AG04450 (cell line): ENCODE measurements around the gene CABLES2. TPM values are rescaled to one million over a fixed set of nuclear protein-coding genes. Genes with fewer than 3 reads are reported as not detected.

Experiments used
- CTCF ChIA-PET: fragments of 300-600, 350-600 bp; formaldehyde crosslinking; extraction: SDS; loops from one replicate; lab custom pipeline; 2022; ENCODE audit warnings: antibody characterized with exemption, inconsistent platforms; lab: Charles Lee
- POLR2A ChIA-PET: fragments of 350-600 bp; formaldehyde crosslinking; extraction: SDS; loops from one replicate; lab custom pipeline; 2021; ENCODE audit warnings: antibody characterized with exemption, inconsistent platforms; lab: Yijun Ruan, JAX
- DNase-seq: peaks from one replicate; pipeline ENCODE4 v3.0.0-alpha.2; 2011; ENCODE audit warnings: low read depth, low spot score
- H3K27ac ChIP-seq: one replicate; pipeline ENCODE4 v1.5.1; 2012; ENCODE audit warnings: low read depth, low read length, control low read depth
- H3K27me3 ChIP-seq: one replicate; pipeline ENCODE4 v1.6.0; 2012; ENCODE audit warnings: low read length; ENCODE audit not compliant: control insufficient read depth, insufficient read depth
- H3K4me3 ChIP-seq: 2 replicates; pipeline ENCODE4 v1.5.1; 2011; ENCODE audit warnings: mild to moderate bottlenecking, low read depth, low read length, control low read depth
- H3K9me3 ChIP-seq: 2 replicates; pipeline ENCODE4 v1.5.1; 2012; ENCODE audit warnings: low read length; ENCODE audit not compliant: control insufficient read depth, insufficient read depth
- polyA plus RNA-seq: library from polyadenylated mRNA; depleted of rRNA; stranded (reverse); fragments of >200 nt; gene quantifications from 2 replicates; pipeline ENCODE4 v1.2.3, GENCODE V29; 2011
- TF ChIP-seq, protein P1 (sequence below): IDR thresholded peaks from 2 replicates; pipeline ENCODE4 v1.5.1; 2011; ENCODE audit warnings: low read depth, low read length, control low read depth, inconsistent platforms

Gene CABLES2
- polyA plus RNA-seq, 1 experiment: 3.8 TPM

DNA sequence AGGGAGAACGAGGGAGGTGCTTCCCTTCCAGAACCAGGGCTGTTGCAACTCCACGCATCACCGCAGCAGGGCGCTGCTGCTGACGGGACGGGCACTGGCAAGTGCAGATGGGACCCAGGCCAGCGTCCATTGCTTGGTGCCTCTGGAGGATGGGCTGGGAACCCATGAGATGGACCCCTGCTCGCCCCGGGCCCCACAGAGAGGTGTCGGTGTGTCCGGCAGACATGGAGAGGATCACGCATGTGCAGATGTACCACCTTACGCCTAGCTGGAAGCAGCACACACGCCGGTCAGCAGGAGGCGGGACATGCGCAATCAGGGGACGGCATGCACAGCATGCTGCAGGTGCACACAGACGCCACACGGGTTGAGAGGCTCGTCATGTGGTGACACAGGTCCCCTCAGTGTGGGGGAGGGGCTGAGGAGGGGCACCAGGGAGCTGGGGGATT is 5.7 kb downstream of the CABLES2 start:
- DNase-seq: no peak
- TF ChIP-seq, protein P1, sequence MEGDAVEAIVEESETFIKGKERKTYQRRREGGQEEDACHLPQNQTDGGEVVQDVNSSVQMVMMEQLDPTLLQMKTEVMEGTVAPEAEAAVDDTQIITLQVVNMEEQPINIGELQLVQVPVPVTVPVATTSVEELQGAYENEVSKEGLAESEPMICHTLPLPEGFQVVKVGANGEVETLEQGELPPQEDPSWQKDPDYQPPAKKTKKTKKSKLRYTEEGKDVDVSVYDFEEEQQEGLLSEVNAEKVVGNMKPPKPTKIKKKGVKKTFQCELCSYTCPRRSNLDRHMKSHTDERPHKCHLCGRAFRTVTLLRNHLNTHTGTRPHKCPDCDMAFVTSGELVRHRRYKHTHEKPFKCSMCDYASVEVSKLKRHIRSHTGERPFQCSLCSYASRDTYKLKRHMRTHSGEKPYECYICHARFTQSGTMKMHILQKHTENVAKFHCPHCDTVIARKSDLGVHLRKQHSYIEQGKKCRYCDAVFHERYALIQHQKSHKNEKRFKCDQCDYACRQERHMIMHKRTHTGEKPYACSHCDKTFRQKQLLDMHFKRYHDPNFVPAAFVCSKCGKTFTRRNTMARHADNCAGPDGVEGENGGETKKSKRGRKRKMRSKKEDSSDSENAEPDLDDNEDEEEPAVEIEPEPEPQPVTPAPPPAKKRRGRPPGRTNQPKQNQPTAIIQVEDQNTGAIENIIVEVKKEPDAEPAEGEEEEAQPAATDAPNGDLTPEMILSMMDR: no peak
- H3K27ac ChIP-seq: no peak overlapping the region
- H3K4me3 ChIP-seq: no peak overlapping the region
- POLR2A ChIA-PET: interaction anchor here (0.6 kb wide), 1 partner anchor 15 kb away, joined by 4 read pairs; the partner anchor contains the start of gene RPS21
- CTCF ChIA-PET: no interaction called here
- H3K27me3 ChIP-seq: no peaks in the 10 kb centered on the region
- peaks cover 7% of the 10 kb centered on the region; the same call in 1 of the 2 replicates for H3K9me3 ChIP-seq

DNA sequence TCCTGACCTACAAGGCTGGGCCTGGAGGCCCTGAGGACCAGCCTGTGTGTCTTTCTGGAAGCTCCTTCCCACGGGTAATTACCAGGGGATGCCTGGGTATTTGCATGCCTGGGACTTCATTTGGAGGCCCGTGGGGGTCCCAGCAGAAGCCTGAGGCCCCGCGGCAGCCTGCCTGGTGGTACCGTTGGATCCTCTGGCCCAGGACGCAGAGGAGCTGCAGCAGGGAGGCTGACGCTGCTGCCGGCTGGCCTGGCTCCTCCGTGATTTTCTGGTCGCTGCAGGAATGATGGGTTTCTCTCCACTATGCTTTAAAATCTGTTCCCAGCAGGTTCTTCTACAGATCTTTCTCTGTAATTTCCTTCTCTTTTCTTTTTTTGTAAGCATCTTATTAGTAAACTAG is 6.5 kb downstream of the CABLES2 start:
- Histone ChIP-seq H3K9me3 (peaks cover 7% of the 10 kb centered on the region; the same call in 1 of the 2 replicates), H3K27me3 (no peaks in the 10 kb centered on the region), H3K27ac (no peak overlapping the region), H3K4me3 (no peak overlapping the region)
- ChIA-PET CTCF (interaction anchor here (1.3 kb wide), 1 partner anchor 18 kb away, joined by 5 read pairs; no protein-coding TSS in a partner anchor), POLR2A (no interaction called here)
- TF ChIP-seq, protein P1: no peak
- DNase-seq: no peak

DNA sequence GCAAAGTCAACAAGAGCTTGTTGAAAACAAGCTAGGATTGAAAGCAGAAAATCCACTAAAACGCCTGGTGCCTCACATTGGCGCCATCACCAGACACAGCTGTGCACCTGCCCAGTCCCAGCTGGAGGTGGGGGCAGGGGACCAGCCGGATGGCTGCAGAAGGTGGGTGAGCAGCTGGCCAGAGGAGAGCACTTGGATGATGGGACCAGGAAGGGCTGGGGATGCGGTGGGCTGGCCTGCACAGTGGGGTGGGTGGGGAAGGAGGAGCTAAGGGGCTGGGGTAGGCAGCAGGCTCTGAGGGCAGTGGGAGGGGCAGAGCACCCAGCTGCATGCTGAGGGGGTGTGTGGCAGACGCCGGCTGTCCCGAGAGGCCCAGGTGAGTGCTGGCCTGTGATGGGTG is 7.1 kb downstream of the CABLES2 start:
- H3K27me3 ChIP-seq: no peaks in the 10 kb centered on the region
- no peak overlapping the region for H3K27ac ChIP-seq
- H3K4me3 ChIP-seq: no peak overlapping the region
- peaks cover 7% of the 10 kb centered on the region; the same call in 1 of the 2 replicates for H3K9me3 ChIP-seq
- ChIA-PET POLR2A (interaction anchor here (0.6 to 0.7 kb wide), 2 partner anchors 9 to 113 kb away, joined by 3 to 5 read pairs; no protein-coding TSS in a partner anchor), CTCF (interaction anchor here (1.3 kb wide), 1 partner anchor 17 kb away, joined by 5 read pairs; no protein-coding TSS in a partner anchor)
- DNase-seq: no peak
- TF ChIP-seq, protein P1: no peak

DNA sequence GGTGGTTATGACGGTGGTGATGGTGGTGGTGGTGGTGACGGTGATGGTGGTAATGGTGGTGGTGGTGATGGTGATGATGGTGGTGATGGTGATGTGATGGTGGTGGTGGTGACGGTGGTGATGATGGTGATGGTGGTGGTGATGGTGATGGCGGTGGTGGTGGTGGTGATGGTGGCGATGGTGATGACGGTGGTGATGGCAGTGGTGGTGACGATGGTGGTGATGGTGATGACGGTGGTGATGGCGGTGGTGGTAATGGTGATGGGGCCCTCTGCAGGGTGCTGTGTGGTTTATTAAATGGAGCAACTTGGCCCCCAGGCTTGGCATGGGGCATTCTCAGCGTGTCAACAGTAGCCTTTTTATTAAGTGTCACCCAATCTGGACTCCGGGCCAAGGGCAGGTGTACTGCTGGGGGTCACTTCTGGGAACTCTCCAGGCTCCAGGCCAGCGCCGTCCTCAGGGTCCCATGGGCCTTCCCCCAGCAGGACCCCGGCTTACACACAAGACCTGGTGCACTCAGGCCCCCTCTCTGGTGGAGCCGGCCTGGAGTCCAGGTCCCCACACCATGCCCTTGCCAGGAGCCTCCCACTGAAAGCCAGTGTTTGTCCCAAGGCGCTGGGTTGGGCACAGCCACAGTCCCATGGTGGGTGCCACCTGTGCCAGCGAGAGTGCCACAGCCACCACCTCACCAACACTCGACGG is 8.8 kb downstream of the CABLES2 start:
- Histone ChIP-seq H3K27me3 (no peaks in the 10 kb centered on the region), H3K27ac (no peak overlapping the region), H3K4me3 (no peak overlapping the region), H3K9me3 (peaks cover 7% of the 10 kb centered on the region; the same call in 1 of the 2 replicates)
- TF ChIP-seq, protein P1: no peak
- CTCF ChIA-PET: no interaction called here
- POLR2A ChIA-PET: no interaction called here
- DNase-seq: no peak
